Right atrium auricular region (tissue), 2 donors: Measurements from ENCODE around the gene OSMR. TPM values are rescaled to one million over a fixed set of nuclear protein-coding genes. Genes with fewer than 3 reads are reported as not detected.

ENCODE experiments used
- DNase-seq: peaks from one replicate; pipeline ENCODE4 v3.0.0-alpha.2; 2019; ENCODE audit warnings: low spot score
- H3K27ac ChIP-seq, 2 donors: fragments of 200-600 bp; sonication (generic); 1 replicate in 1 of 2; 2 replicates in 1 of 2; pipeline ENCODE4 v1.5.1; 2016 to 2019
- H3K27me3 ChIP-seq, 2 donors: fragments of 200-600 bp; sonication (generic); one replicate each; pipeline versions ENCODE4 v1.5.1 to v1.6.0; 2017 to 2019
- H3K36me3 ChIP-seq: fragments of 200-600 bp; sonication (generic); one replicate; pipeline ENCODE4 v1.5.1; 2016
- H3K4me1 ChIP-seq, 2 donors: fragments of 200-600 bp; sonication (generic); one replicate each; pipeline versions ENCODE4 v1.5.1 to v1.6.0; 2017 to 2019
- H3K4me3 ChIP-seq, 2 donors: fragments of 200-600 bp; sonication (generic); 1 replicate in 1 of 2; 2 replicates in 1 of 2; pipeline ENCODE4 v1.5.1; 2017 to 2019; ENCODE audit warnings: mild to moderate bottlenecking in 1 of 2, moderate library complexity in 1 of 2
- H3K9me3 ChIP-seq, 2 donors: fragments of 200-600 bp; sonication (generic); one replicate each; pipeline ENCODE4 v1.5.1; 2019
- total RNA-seq, 2 donors: library from RNA; depleted of rRNA; stranded (reverse); fragments of >200 nt; gene quantifications; one replicate each; pipeline ENCODE4 v1.1.0, GENCODE V29; 2016
- TF ChIP-seq, protein P1 (sequence below), 2 donors: fragments of 200-600 bp; sonication (generic); IDR thresholded peaks; one replicate each; pipeline ENCODE4 v1.5.1; 2019; ENCODE audit warnings: antibody characterized with exemption in 2 of 2

Gene OSMR
- total RNA-seq, 2 donors from 2014 or later = 13.8 to 28.6 TPM

DNA sequence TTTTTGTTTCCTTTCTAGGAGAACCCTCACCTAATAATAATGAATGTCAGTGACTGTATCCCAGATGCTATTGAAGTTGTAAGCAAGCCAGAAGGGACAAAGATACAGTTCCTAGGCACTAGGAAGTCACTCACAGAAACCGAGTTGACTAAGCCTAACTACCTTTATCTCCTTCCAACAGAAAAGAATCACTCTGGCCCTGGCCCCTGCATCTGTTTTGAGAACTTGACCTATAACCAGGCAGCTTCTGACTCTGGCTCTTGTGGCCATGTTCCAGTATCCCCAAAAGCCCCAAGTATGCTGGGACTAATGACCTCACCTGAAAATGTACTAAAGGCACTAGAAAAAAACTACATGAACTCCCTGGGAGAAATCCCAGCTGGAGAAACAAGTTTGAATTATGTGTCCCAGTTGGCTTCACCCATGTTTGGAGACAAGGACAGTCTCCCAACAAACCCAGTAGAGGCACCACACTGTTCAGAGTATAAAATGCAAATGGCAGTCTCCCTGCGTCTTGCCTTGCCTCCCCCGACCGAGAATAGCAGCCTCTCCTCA, 87.1 kb downstream of the OSMR start:
- no peak for DNase-seq
- Histone ChIP-seq H3K9me3 (no peaks in the 10 kb centered on the region), H3K4me3 (no peak overlapping the region), H3K4me1 (no peaks in the 10 kb centered on the region), H3K27ac (no peak overlapping the region), H3K36me3 (peaks cover 25% of the 10 kb centered on the region), H3K27me3 (no peaks in the 10 kb centered on the region)
- TF ChIP-seq, protein P1, sequence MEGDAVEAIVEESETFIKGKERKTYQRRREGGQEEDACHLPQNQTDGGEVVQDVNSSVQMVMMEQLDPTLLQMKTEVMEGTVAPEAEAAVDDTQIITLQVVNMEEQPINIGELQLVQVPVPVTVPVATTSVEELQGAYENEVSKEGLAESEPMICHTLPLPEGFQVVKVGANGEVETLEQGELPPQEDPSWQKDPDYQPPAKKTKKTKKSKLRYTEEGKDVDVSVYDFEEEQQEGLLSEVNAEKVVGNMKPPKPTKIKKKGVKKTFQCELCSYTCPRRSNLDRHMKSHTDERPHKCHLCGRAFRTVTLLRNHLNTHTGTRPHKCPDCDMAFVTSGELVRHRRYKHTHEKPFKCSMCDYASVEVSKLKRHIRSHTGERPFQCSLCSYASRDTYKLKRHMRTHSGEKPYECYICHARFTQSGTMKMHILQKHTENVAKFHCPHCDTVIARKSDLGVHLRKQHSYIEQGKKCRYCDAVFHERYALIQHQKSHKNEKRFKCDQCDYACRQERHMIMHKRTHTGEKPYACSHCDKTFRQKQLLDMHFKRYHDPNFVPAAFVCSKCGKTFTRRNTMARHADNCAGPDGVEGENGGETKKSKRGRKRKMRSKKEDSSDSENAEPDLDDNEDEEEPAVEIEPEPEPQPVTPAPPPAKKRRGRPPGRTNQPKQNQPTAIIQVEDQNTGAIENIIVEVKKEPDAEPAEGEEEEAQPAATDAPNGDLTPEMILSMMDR (IDR thresholded peaks at IDR 0.05) = no peak

DNA sequence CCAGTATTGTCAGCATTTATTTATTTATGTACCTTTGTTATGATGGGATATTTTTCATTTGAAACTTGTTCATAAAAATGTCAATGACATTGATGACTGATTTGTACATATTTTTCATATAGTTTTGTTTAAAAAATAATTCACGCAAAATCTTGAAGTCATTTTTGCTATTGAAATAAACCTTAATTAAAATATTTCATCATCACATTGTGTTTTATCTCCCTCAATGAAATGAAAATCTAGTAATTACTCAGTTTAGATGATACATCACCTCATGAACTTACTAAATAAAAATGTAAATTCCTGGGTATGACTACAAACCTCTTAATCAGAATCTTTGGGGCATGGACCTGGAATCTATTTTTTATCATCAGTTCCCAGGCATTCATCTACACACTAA, 89.6 kb downstream of the OSMR start:
- H3K9me3 ChIP-seq = no peaks in the 10 kb centered on the region
- no peak overlapping the region for H3K4me3 ChIP-seq
- H3K4me1 ChIP-seq = no peaks in the 10 kb centered on the region
- H3K27ac ChIP-seq = no peak overlapping the region
- no peak for DNase-seq
- H3K36me3 ChIP-seq = peaks cover 32% of the 10 kb centered on the region
- no peaks in the 10 kb centered on the region for H3K27me3 ChIP-seq
- TF ChIP-seq, protein P1 (IDR thresholded peaks at IDR 0.05) = no peak

DNA sequence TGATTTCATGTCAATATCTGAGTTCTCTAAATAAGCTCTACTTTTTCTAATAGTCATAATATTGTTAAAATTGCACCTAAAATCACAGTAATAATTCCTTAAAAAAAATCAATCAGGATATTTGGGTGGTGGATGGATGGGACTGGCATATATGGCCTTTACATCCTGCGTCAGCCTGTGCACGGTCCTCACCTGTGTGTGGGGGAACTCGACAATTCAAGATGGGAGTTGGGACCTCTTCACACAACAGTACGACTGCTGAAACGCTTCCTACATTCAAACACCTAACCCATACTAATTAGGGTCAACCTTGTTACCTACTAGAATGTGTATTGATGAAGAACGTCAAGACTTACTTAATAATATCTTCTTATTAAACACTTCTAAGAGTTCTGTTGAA, 90.5 kb downstream of the OSMR start:
- peaks cover 36% of the 10 kb centered on the region for H3K36me3 ChIP-seq
- no peak overlapping the region for H3K4me3 ChIP-seq
- no peaks in the 10 kb centered on the region for H3K9me3 ChIP-seq
- no peaks in the 10 kb centered on the region for H3K4me1 ChIP-seq
- TF ChIP-seq, protein P1 (IDR thresholded peaks at IDR 0.05) = no peak
- no peak for DNase-seq
- no peaks in the 10 kb centered on the region for H3K27me3 ChIP-seq
- H3K27ac ChIP-seq = no peak overlapping the region

DNA sequence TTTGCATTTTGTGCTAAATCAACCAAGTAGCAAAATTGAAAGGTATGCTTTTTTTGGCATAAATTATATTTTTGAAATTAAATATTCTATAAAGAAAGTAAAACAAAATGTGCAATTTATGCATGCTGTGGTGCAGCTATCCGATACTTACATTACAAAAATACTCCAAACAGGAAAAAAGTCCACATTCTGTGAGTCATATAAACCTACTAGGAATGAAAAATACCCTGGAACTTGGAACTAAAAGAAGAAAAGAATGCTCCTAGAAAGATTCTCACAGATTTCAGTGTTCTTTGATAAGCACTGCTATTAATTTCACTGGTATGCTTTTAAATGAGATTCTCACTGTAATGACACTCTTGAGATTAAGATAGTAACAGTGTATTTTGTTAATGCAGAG, 92.6 kb downstream of the OSMR start:
- Histone ChIP-seq H3K36me3 (peaks cover 52% of the 10 kb centered on the region), H3K27ac (no peak overlapping the region), H3K9me3 (no peaks in the 10 kb centered on the region), H3K27me3 (no peaks in the 10 kb centered on the region), H3K4me1 (no peaks in the 10 kb centered on the region), H3K4me3 (no peak overlapping the region)
- no peak for DNase-seq
- TF ChIP-seq, protein P1 (IDR thresholded peaks at IDR 0.05) = no peak

DNA sequence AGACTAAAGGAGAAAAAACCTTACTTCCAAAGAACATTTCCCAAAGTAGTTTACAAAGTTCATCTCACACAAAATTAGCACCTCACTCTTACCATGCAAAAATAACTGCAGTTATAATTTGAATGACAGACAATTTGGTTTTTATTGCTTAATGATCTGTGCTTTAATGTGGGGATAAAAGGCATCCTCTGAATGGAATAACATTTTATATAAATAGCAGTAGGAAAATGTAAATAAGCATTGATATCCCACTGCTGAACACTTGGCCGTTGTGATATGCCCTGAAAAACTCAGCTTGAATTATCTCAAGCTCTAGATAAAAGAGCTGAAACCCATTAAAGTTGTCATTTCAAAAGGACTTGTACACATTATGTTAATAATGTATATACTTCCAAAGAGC, 93.2 kb downstream of the OSMR start:
- TF ChIP-seq, protein P1 (IDR thresholded peaks at IDR 0.05) = no peak
- Histone ChIP-seq H3K9me3 (no peaks in the 10 kb centered on the region), H3K36me3 (peaks cover 58% of the 10 kb centered on the region)

DNA sequence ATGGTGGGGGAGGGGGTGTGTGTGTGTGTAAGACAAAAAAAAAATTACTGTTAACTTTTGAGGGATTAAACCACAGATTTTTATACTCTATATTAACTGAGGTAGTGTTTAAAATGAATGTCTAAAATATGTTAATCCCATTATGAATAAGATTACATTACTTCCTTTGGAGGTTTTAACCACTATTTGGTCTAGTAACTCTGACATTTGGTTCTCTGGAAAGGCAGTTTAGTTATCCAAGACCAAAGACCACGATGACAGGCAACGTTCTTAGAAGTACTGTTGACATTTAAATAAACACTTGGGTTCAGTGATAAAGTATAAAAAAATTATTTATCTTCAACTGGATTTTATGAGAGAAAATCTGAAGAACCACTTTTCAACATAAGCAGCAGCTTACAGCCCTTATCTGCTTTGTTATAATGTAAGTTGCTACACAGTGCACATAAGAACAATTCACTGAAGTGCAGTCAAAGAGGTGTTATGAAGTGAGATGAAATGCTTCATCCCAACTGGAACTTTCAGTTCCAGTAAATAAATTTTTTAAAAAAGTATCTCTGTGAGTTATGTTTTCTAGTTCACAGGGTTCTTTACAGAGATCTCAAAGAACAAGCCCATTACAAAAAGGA, 94.5 kb downstream of the OSMR start:
- Histone ChIP-seq H3K4me1 (no peaks in the 10 kb centered on the region), H3K4me3 (no peak overlapping the region), H3K36me3 (peaks cover 71% of the 10 kb centered on the region), H3K27me3 (no peaks in the 10 kb centered on the region), H3K27ac (no peak overlapping the region), H3K9me3 (no peaks in the 10 kb centered on the region)
- TF ChIP-seq, protein P1 (IDR thresholded peaks at IDR 0.05) = no peak
- no peak for DNase-seq

More for the DNA sequence above, 93.2 kb downstream of the OSMR start:
- H3K27ac ChIP-seq = no peak overlapping the region
- H3K27me3 ChIP-seq = no peaks in the 10 kb centered on the region
- H3K4me1 ChIP-seq = no peaks in the 10 kb centered on the region
- DNase-seq = no peak
- H3K4me3 ChIP-seq = no peak overlapping the region
